ENCODE measurements around the gene PRDM11. TPM values are rescaled to one million over a fixed set of nuclear protein-coding genes. Genes with fewer than 3 reads are reported as not detected.

The PRDM11 gene
- total RNA-seq, 2 experiments from 2014 or later: 2.5 to 3.4 TPM

DNA sequence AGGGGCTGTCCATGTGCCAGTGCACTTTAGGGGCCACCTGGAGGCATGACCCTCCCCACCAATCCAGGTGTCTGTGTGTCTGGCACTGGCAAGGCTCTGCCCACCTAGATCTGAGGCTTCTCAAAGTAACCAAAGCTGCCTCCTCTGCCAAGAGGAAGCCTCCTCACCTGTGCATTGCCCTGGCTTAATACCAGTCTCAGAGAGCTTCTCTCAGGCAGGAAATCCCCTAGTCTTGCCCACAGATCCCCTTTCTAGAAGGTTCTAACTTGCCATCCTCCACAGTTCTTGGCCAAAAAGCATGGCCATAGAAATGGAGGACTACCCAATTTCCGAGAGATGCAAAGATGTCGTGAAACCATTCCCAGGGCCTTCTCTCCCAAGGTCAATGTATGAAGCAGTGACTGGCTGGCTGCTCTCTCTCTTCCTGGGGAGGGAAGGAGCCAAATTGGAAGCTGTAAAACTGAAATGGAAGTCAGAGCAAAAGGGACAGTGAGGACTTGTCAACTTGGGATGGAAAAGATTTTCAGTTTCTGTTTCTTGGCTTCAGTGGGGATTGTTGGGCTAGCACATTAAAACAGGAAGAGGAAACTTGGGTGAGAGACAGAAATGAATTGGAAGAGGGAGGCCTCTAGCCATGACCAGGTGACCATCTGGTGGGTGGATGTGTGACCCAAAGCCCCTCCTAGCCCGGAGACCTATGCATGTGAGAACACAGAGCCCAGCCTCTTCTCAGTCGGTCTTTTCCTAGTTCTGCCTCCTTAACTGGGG lies 68.8 kb downstream of the PRDM11 start:
- Histone ChIP-seq H3K36me3 (ENCODE audit: insufficient read depth, low read length) (no peaks in the 10 kb centered on the region), H3K4me3 (ENCODE audit: low read length) (no peak overlapping the region), H3K27me3 (ENCODE audit: control insufficient read depth in 1 of 2, insufficient read depth in 2 of 2, low read length in 2 of 2) (no peaks in the 10 kb centered on the region), H3K4me1 (ENCODE audit: insufficient read depth, low read length) (no peaks in the 10 kb centered on the region), H3K27ac (ENCODE audit: low read depth in 1 of 2, low read length in 2 of 2) (no peak overlapping the region), H3K9me3 (ENCODE audit: control insufficient read depth in 1 of 2, insufficient read depth in 1 of 2, low read length in 2 of 2) (no peaks in the 10 kb centered on the region)
- DNase-seq (no peak), ATAC-seq (ENCODE audit: poor library complexity) (no peak)
- Mint-ChIP-seq H3K27ac (no peak overlapping the region), H3K27me3 (no peaks in the 10 kb centered on the region), H3K9me3 (no peaks in the 10 kb centered on the region), H3K4me1 (ENCODE audit: low read depth) (no peaks in the 10 kb centered on the region), H3K4me3 (no peak overlapping the region), H3K36me3 (ENCODE audit: low read depth) (peaks cover 23% of the 10 kb centered on the region)
- POLR2A ChIA-PET: no interaction called here
- intact Hi-C loops (cut with DNase I, micrococcal nuclease): no loop called here
- CTCF ChIA-PET: no interaction called here
- TF ChIP-seq, protein P1, sequence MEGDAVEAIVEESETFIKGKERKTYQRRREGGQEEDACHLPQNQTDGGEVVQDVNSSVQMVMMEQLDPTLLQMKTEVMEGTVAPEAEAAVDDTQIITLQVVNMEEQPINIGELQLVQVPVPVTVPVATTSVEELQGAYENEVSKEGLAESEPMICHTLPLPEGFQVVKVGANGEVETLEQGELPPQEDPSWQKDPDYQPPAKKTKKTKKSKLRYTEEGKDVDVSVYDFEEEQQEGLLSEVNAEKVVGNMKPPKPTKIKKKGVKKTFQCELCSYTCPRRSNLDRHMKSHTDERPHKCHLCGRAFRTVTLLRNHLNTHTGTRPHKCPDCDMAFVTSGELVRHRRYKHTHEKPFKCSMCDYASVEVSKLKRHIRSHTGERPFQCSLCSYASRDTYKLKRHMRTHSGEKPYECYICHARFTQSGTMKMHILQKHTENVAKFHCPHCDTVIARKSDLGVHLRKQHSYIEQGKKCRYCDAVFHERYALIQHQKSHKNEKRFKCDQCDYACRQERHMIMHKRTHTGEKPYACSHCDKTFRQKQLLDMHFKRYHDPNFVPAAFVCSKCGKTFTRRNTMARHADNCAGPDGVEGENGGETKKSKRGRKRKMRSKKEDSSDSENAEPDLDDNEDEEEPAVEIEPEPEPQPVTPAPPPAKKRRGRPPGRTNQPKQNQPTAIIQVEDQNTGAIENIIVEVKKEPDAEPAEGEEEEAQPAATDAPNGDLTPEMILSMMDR (IDR thresholded peaks at IDR 0.05): no peak

DNA sequence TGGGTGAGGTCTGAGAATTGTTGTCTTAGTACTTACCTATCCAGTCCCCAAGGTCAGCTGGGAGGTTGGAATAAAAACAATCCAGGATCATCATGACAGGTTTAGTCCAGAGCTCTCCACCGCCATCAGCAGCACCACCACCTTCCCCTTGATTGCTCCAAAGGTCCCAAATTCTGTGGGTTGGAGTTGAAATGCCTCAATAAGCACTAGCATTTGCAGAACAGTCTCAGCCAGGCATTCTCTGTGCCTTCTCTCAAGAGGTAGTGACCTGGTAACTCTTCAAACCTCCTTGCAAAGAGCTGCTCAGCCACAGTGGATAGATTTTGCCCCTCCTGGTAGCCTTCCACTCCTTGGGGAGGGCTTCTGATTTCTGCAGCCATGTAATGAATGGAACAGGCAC lies 69.6 kb downstream of the PRDM11 start:
- Histone ChIP-seq H3K27me3 (ENCODE audit: control insufficient read depth in 1 of 2, insufficient read depth in 2 of 2, low read length in 2 of 2) (no peaks in the 10 kb centered on the region), H3K4me3 (ENCODE audit: low read length) (no peak overlapping the region), H3K9me3 (ENCODE audit: control insufficient read depth in 1 of 2, insufficient read depth in 1 of 2, low read length in 2 of 2) (no peaks in the 10 kb centered on the region), H3K4me1 (ENCODE audit: insufficient read depth, low read length) (no peaks in the 10 kb centered on the region), H3K36me3 (ENCODE audit: insufficient read depth, low read length) (no peaks in the 10 kb centered on the region), H3K27ac (ENCODE audit: low read depth in 1 of 2, low read length in 2 of 2) (no peak overlapping the region)
- no peaks in the 10 kb centered on the region for H3K9me3 Mint-ChIP-seq
- CTCF ChIA-PET: no interaction called here
- ATAC-seq (ENCODE audit: poor library complexity) (no peak), DNase-seq (no peak)
- no peak overlapping the region for H3K4me3 Mint-ChIP-seq
- POLR2A ChIA-PET: no interaction called here
- H3K4me1 Mint-ChIP-seq (ENCODE audit: low read depth): no peaks in the 10 kb centered on the region
- no peak overlapping the region for H3K27ac Mint-ChIP-seq
- intact Hi-C loops (cut with DNase I, micrococcal nuclease): no loop called here
- H3K36me3 Mint-ChIP-seq (ENCODE audit: low read depth): peaks cover 25% of the 10 kb centered on the region
- H3K27me3 Mint-ChIP-seq: no peaks in the 10 kb centered on the region
- TF ChIP-seq, protein P1 (IDR thresholded peaks at IDR 0.05): no peak

DNA sequence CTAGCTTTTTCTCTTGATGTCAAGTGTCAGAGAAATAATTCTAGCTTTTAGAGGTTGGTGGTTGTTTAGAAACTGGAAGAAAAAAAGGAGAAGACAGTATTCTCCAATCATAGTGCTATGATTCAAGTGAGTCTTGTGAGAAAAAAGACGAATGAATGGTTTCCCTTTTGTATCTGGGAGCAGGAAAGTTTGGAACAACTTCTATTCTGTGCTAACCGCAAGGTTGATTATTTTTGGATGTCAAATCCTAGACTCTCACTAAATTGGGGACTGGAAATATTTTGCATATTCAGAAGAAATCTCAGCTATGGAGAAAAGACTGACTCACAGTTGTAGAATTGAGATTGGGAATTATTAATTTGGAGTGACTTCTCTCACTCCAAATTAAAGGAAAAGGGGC lies 70.5 kb downstream of the PRDM11 start:
- peaks cover 26% of the 10 kb centered on the region for H3K36me3 Mint-ChIP-seq (ENCODE audit: low read depth)
- TF ChIP-seq, protein P1 (IDR thresholded peaks at IDR 0.05): no peak
- no peak overlapping the region for H3K4me3 Mint-ChIP-seq
- no peaks in the 10 kb centered on the region for H3K27me3 ChIP-seq (ENCODE audit: control insufficient read depth in 1 of 2, insufficient read depth in 2 of 2, low read length in 2 of 2)
- no peaks in the 10 kb centered on the region for H3K27me3 Mint-ChIP-seq
- no peaks in the 10 kb centered on the region for H3K9me3 Mint-ChIP-seq
- intact Hi-C loops (cut with DNase I, micrococcal nuclease): no loop called here
- no peaks in the 10 kb centered on the region for H3K4me1 ChIP-seq (ENCODE audit: insufficient read depth, low read length)
- no peak overlapping the region for H3K4me3 ChIP-seq (ENCODE audit: low read length)
- no peak for DNase-seq
- CTCF ChIA-PET: no interaction called here
- H3K27ac ChIP-seq (ENCODE audit: low read depth in 1 of 2, low read length in 2 of 2): no peak overlapping the region
- H3K9me3 ChIP-seq (ENCODE audit: control insufficient read depth in 1 of 2, insufficient read depth in 1 of 2, low read length in 2 of 2): no peaks in the 10 kb centered on the region
- H3K4me1 Mint-ChIP-seq (ENCODE audit: low read depth): no peaks in the 10 kb centered on the region
- H3K27ac Mint-ChIP-seq: no peak overlapping the region
- ATAC-seq (ENCODE audit: poor library complexity): no peak
- H3K36me3 ChIP-seq (ENCODE audit: insufficient read depth, low read length): no peaks in the 10 kb centered on the region
- POLR2A ChIA-PET: no interaction called here
